HG03025 (cell line): ENCODE data around the gene CUBN.
"Not testable (repeated sequence)": the region's sequence is repeated elsewhere in the genome, so short reads cannot be mapped to it uniquely, and the experiment has no call there.

ENCODE experiments used
- ATAC-seq: cut with Tn5 transposase; IDR thresholded peaks from one replicate; pipeline ENCODE4 v1.9.1; 2021; ENCODE audit warnings: mild to moderate bottlenecking, moderate library complexity; ENCODE audit not compliant: unreplicated experiment, low FRiP score

CUBN gene

DNA sequence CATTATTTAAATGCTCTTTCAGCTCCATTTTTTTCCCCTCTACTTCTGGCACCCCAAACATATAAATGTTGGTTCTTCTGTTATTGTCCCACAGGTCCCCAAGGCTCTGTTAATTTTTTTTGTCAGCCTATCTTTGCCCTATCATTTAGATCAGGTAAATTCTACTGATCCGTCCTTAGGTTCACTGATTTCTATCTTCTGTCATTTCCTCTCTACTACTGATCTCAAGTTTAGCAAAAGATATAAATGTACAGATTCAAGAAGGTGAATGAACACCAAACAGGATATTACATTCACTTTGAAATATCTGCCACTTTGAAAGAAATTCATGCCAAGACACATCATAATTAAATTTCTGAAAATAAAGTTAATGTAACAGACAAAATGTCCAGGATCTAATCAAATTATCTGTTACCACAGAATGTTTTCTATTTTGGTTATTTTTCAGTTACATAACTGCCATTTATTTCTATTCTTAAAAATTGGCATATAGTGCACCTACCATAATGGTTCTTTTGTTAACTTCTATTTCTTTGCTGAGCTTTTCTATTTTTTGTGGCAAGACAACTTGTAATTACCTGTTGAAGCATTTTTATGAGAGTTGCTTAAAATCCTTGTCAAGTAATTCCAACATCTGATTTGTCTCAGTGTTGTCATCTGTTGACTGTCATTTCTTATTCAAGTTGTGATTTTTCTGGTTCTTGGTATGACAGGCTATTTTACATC is 12.1 kb upstream of the CUBN start:
- no peak for ATAC-seq

- no peak for ATAC-seq
These were observed 10.8 kb upstream of the CUBN start for GRCh38 chr10:17140386-17140761.

- no peak for ATAC-seq
These were observed 8.9 kb upstream of the CUBN start for GRCh38 chr10:17138460-17139042.

GRCh38 chr10:17134737-17135260 is 5.2 kb upstream of the CUBN start:
- ATAC-seq, result no peak

GRCh38 chr10:17134282-17134681 is 4.7 kb upstream of the CUBN start:
- ATAC-seq, result no peak

- no peak for ATAC-seq
These were observed 1.4 kb downstream of the CUBN start for GRCh38 chr10:17128261-17128660.

- no peak for ATAC-seq
These were observed 3.3 kb downstream of the CUBN start for GRCh38 chr10:17126327-17126726.

GRCh38 chr10:17125206-17125893 is 4.3 kb downstream of the CUBN start:
- ATAC-seq, result no peak

DNA sequence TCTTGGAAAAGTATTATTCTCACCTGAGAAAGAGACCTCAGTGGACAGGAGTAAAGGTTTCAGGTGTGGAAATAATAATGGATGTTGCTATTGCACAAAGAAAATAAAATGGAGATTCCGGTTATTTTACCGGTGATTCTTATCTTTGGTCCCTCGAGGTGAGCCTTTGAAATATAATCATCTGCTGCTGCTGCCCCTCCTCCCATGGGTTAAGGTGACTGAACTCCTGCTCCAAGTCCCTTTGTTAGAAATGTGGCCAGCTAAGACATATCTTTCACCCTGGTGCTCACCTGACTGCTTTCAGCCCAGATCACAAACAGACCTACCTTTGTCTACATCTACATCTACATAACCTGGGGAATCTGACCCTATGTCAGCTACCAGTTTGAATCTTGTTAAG is 5.7 kb downstream of the CUBN start:
- no peak for ATAC-seq

- no peak for ATAC-seq
These were observed 6.6 kb downstream of the CUBN start for GRCh38 chr10:17122726-17123661.

- ATAC-seq, result no peak
These were observed 7.6 kb downstream of the CUBN start for GRCh38 chr10:17122052-17122451.

- no peak for ATAC-seq
These were observed 8.9 kb downstream of the CUBN start for GRCh38 chr10:17120694-17121093.

DNA sequence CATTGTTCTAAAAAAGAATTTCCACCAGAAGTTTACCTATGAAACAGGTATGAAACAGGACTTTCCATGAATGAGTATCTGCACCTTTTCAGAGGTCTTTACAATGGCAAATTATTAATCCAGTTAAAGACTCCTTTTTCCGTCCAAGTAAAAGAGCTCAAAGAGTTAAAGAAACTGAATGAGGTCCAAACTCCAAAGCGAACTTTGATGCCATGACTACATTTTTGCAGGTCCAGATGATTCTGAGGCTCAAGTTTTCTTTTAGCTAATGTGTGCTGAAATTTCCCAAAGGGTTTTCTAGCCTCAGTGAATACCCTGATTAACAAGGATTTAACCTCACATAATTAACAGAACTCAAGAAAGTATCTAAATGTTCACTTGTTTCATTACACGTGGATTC is 9.8 kb downstream of the CUBN start:
- ATAC-seq, result no peak

DNA sequence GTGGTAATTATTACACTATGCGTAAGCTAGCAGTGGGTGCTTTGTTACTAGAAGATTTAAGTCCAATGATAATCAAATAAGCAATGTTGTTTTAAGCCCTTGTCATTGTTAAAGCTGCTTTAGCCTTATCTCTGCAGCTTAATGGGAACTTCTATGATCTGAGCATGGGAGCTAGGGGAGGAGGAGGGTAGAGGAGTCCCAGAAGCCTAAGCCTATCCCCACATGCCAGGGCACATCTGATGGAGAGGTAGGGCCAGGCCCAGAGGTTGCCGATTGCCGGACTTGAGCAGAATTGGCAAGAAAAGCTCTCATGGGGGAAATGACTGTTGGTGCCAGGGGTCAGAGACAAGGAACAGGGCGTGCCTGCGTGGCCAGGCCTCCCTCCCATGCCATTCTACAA is 13.4 kb downstream of the CUBN start:
- no peak for ATAC-seq

DNA sequence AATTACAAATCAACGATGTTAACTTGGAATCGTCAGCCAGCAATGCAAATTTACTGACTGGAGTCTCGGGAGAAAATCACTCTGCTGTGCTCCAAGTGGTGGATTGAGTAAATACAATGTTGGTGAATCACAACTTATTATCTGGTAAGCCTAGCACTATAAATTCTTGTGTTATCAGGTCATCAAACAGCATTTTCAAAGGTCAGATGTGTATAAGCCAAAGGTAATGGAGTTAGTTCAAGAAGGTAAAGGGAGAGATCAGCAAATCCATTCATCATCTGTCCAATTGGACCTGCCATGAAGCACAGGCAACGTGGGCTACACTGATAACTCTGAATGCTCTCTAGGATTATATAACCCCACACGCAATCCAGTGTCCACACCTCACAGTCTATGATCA is 13.9 kb downstream of the CUBN start:
- ATAC-seq, result no peak

DNA sequence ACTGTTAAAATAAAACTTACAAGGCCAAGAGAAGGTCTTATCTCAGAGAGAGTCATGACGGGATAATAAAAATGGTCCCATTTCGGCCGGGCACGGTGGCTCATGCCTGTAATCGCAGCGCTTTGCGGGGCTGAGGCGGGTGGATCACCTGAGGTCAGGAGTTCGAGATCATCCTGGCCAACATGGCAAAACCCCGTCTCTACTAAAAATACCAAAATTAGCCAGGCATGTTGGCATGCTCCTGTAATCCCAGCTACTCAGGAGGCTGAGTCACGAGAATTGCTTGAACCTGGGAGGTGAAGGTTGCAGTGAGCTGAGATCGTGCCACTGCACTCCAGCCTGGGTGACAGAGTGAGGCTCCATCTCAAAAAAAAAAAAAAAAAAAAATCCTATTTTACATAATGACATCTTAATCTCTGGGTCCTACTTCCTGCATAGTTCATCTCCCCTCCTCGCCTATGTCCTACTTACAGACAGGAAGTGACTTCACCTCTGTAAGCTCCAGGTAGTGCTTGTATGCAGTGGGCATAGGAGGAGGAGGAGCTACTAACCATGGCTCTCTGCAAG is 14.7 kb downstream of the CUBN start:
- ATAC-seq, result not testable (repeated sequence)

GRCh38 chr10:17113889-17114540 is 15.6 kb downstream of the CUBN start:
- no peak for ATAC-seq

DNA sequence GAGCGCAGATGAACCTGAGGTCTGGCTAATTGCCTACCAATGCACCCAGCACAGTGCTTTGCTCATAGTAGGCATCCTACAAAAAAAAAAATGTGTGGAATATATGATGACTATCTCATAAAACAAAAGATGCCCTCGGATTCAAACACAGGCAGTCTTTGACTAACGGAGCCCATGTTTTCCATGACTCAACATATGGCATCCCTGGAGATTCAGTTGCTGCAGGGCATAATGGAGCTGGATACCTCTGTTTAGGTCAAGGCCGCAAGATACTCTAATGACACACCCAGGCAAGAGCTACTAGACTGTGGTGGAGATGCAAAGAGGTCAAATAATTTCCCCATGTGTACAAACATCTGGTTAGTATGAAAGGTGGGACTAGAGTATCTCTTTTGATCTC is 16.3 kb downstream of the CUBN start:
- no peak for ATAC-seq

DNA sequence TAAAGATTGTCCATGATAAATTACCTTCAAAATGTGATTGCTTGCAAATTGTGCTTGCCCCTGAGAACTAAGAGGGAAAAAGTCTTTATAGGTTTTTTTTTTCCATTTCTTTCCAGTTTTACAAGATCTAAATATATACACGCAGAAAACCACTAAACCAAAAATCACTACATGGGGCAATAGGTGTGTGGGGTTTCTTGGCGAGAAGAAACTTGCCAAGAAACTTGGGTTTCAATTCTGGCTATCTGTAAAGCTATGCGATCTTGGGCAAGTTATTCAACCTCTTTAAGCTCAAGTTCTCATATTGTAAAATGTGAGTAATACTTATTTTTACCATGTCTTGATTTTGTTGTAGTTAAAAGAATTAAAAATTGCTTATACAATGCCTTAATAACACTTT is 17.0 kb downstream of the CUBN start:
- ATAC-seq, result no peak
